GM15510 (cell line): Measurements from ENCODE around the gene TMPO.

Experiments used
- POLR2A ChIP-seq: IDR thresholded peaks from 3 replicates; pipeline ENCODE4 v1.6.1; 2011; ENCODE audit warnings: borderline replicate concordance; ENCODE audit not compliant: insufficient read length; ENCODE audit errors: extremely low read depth

The TMPO gene

DNA sequence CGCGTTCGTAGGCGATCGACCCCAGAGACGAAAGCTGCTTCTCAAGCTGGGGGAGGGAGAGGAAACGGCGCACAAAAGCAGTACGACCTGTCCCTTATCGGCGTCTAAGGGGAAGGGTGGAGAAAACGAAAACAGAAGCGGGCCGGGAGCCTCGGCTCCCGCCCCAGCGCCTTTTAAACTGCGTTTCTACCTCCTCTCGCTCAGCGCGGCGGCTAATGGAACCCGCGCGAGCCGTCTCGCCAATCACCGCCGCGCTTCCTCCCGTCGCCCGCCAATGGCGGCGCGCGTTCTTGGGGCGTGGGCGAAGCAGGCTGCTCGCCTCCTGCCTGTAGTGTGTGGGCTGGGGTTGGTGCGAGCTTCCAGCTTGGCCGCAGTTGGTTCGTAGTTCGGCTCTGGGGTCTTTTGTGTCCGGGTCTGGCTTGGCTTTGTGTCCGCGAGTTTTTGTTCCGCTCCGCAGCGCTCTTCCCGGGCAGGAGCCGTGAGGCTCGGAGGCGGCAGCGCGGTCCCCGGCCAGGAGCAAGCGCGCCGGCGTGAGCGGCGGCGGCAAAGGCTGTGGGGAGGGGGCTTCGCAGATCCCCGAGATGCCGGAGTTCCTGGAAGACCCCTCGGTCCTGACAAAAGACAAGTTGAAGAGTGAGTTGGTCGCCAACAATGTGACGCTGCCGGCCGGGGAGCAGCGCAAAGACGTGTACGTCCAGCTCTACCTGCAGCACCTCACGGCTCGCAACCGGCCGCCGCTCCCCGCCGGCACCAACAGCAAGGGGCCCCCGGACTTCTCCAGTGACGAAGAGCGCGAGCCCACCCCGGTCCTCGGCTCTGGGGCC, at the start of gene TMPO:
Gene TMPO, plus strand, starts transcription at position 304 of the 824 bp plus-strand sequence. Its CDS starts 278 bp downstream, at position 582.
- peak; percentile 94 for TF ChIP-seq POLR2A

DNA sequence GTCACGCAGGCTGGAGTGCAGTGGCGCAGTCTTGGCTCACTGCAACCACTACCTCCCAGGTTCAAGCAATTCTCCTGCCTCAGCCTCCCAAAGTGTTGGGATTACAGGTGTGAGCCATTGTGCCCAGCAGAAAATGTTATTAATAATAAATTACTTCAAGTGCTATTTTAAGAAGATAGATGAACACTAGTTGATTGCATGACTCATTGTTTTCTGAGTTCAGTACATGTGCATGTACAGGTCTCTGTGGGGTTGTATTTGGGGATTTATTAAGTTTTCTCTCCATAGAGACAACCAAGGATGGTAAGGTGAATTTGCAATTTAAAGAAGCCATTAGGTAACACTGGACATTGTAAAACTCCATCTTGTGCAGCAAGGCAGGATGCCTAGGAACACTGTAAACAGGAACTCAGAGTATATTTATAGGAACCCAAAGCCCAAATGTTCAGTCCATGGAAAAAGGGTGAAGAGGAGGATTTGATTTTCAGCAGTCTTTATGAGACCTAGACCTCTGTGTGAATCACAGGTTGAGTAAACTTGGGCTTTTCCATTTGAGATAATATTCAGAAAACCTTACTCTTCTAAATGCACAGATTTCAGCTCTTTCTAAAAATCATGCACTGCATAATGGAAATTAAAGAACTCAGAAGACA, 49.3 kb upstream of the TMPO start:
- TF ChIP-seq POLR2A: no peak

GRCh38 chr12:98466640-98467400, 48.6 kb upstream of the TMPO start:
- no peak for TF ChIP-seq POLR2A

DNA sequence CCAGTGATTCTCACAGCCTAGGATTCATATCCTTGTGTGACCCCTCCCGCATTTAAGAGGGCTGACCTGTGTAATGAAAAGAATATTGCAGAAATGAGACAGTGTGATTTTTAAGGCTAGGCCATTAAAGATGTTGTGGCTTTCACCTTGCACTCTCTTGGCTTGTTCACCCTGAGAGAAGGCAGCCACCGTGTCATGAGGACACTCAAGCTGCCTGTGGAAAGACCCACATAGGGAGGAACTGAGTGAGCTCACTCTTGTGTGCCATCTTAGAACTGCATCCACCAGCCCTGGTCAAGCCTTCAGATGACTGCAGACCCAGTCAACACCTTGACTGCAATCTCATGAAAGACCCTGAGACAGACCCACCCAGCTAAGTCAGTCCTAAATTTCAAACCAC, 46.3 kb upstream of the TMPO start:
- no peak for TF ChIP-seq POLR2A

DNA sequence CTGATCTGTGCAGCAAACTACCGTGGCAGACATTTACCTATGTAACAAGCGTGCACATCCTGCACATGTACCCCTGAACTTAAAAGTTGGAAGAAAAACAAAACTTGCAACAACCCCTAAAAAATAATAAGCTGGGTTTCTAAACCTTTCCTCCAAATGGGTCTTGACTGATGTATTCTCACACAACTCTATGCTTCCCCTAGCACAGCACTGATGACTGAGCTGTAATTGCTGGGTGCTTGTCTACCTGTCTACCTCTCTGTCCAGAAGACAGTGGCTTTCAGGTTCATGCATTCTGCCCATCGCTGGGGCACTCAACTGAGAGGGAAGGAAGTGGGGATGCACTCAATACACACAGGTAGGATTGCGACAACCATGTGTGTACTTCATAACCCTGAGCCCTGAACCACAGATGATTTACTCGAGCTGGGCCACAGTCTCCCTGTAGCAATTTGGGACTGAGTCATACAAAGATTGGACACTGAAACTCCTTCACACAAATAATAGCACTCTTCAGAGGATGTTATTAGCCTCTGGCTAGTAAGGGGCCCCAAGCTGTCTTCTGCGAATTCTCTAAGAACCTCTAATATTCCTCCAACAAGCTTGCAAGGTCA, 44.8 kb upstream of the TMPO start:
- no peak for TF ChIP-seq POLR2A

DNA sequence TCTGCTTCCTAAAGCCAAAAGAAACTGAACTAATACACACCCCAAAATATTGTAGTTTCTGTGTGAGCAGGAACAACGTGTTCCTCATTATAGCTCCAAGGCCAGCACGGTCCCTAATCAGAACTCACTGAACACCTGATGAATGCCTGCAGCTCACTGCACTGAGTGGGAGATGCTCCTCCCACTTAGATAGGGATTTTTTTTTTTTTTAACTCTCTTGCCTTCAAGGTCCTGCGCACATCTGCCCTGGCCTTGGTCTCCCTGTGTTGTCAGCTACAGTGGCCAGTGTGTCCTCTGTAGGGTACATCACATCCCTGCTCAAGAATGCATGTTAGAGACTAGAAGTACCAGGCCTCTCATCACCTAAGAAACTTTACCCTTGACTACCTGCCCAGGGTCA, 44.3 kb upstream of the TMPO start:
- no peak for TF ChIP-seq POLR2A

GRCh38 chr12:98475565-98475908, 39.9 kb upstream of the TMPO start:
- no peak for TF ChIP-seq POLR2A

DNA sequence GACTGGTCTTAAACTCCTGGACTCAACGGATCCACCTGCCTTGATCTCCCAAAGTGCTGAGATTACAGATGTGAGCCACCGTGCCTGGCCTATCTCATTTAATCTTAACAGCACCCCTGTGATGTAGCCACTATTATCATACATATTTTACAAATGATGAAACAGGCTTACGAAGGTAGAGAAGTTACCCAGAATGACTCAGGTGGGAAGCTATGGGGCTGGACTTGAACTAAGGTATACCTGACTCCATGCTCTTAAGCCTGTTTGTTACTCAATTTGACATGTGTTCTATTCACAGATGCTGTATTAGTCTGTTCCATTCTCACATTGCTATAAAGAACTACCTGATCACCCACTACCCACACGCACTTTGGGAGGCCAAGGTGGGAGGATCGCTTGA, 36.8 kb upstream of the TMPO start:
- TF ChIP-seq POLR2A: no peak

GRCh38 chr12:98483621-98484503, 31.5 kb upstream of the TMPO start:
- TF ChIP-seq POLR2A: no peak

DNA sequence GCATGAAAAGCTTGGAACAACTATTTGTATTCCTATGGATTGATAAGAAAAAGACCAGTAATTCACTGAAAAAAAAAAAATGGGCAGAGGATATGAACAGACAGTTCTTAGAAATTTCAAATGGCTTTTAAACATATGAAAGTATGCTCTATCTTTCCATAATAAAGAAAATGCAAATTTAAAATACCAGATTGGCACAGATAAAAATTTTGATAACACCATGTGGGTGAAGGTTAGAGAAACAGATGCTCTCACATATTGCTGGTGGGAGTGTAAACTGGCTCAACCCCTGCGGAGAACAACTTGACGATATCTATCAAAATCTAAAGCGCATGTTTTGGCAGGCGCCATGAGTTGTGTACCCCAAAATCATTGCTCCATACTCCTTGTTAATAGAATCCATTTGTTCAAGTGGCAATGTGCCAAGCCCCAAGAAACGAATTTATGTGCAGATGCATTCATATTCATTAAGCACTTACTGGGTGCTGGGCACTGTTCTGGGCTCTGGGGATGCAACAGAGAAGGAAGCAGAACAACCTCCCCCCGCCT, 29.5 kb upstream of the TMPO start:
- no peak for TF ChIP-seq POLR2A

DNA sequence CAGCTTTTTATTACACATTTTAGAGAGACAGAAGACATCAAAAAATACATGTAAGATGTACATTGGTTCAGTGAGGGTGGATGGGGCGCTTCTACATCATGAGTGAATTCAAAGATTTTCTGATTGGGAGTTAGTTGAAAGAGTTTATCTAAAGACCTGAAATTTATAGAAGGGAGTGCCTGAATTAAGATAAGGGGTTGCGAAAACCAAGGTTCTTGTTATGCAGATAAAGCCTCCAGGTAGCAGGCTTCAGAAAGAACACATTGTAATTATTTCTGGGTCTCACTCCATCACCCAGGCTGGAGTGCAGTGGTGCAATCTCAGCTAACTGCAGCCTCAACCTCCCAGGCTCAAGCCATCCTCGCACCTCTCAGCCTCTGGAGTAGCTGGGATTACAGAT, 26.2 kb upstream of the TMPO start:
- TF ChIP-seq POLR2A: no peak

GRCh38 chr12:98490501-98491453, 24.6 kb upstream of the TMPO start:
- TF ChIP-seq POLR2A: peak; percentile 20
